Trophoblast cell (in vitro differentiated cells and primary cell): Measurements from ENCODE around the gene ZNF2.

Experiments
- DNase-seq, 2 donors: peaks; one replicate each; pipeline ENCODE4 v3.0.0-alpha.2; 2016
- H2AFZ ChIP-seq: 2 replicates; pipeline ENCODE4 v1.6.1; 2013; ENCODE audit warnings: low read length, moderate library complexity, mild to moderate bottlenecking; ENCODE audit not compliant: insufficient read depth, poor library complexity
- H2AK5ac ChIP-seq: 2 replicates; pipeline ENCODE4 v1.6.1; 2013; ENCODE audit warnings: mild to moderate bottlenecking, low read length
- H2BK120ac ChIP-seq: 2 replicates; pipeline ENCODE4 v1.6.1; 2013; ENCODE audit warnings: low read length, mild to moderate bottlenecking, moderate library complexity; ENCODE audit not compliant: insufficient read depth, poor library complexity
- H2BK12ac ChIP-seq: 2 replicates; pipeline ENCODE4 v1.6.1; 2013; ENCODE audit warnings: mild to moderate bottlenecking, low read length, moderate library complexity
- H2BK5ac ChIP-seq: 2 replicates; pipeline ENCODE4 v1.6.1; 2013; ENCODE audit warnings: low read length, low read depth, moderate library complexity, mild to moderate bottlenecking; ENCODE audit not compliant: poor library complexity
- H3K14ac ChIP-seq: 2 replicates; pipeline ENCODE4 v1.6.1; 2013; ENCODE audit warnings: mild to moderate bottlenecking, low read length
- H3K18ac ChIP-seq: 2 replicates; pipeline ENCODE4 v1.6.1; 2013; ENCODE audit warnings: mild to moderate bottlenecking, low read length
- H3K23ac ChIP-seq: 2 replicates; pipeline ENCODE4 v1.6.1; 2013; ENCODE audit warnings: low read length
- H3K27ac ChIP-seq: 2 replicates; pipeline ENCODE4 v1.5.1; 2013; ENCODE audit warnings: low read depth, mild to moderate bottlenecking, inconsistent platforms, low read length, moderate library complexity
- H3K27me3 ChIP-seq: 2 replicates; pipeline ENCODE4 v1.6.1; 2013; ENCODE audit warnings: inconsistent platforms, mild to moderate bottlenecking, low read length, moderate library complexity; ENCODE audit not compliant: insufficient read depth
- H3K36me3 ChIP-seq, 2 experiments: 1 replicate in 1 of 2; 2 replicates in 1 of 2; pipeline ENCODE4 v1.6.1; 2013; ENCODE audit warnings: low read length in 2 of 2, mild to moderate bottlenecking in 2 of 2, moderate library complexity in 1 of 2; ENCODE audit not compliant: insufficient read depth in 2 of 2, control insufficient read depth in 1 of 2
- H3K4ac ChIP-seq: 2 replicates; pipeline ENCODE4 v1.6.1; 2013; ENCODE audit warnings: low read depth, mild to moderate bottlenecking, low read length, moderate library complexity
- H3K4me1 ChIP-seq, 2 experiments: 1 replicate in 1 of 2; 2 replicates in 1 of 2; pipeline ENCODE4 v1.6.1; 2013; ENCODE audit warnings: low read length in 2 of 2, mild to moderate bottlenecking in 2 of 2, moderate library complexity in 1 of 2; ENCODE audit not compliant: insufficient read depth in 2 of 2, control insufficient read depth in 1 of 2
- H3K4me2 ChIP-seq: 2 replicates; pipeline ENCODE4 v1.6.1; 2013; ENCODE audit warnings: inconsistent platforms, mild to moderate bottlenecking, low read length, moderate library complexity
- H3K4me3 ChIP-seq: 2 replicates; pipeline ENCODE4 v1.5.1; 2013; ENCODE audit warnings: mild to moderate bottlenecking, low read depth, low read length, inconsistent platforms
- H3K79me1 ChIP-seq: one replicate; pipeline ENCODE4 v1.6.1; 2013; ENCODE audit warnings: low read length
- H3K79me2 ChIP-seq: 2 replicates; pipeline ENCODE4 v1.6.1; 2013; ENCODE audit warnings: low read length, mild to moderate bottlenecking; ENCODE audit not compliant: control insufficient read depth, insufficient read depth, poor library complexity
- H3K9ac ChIP-seq: 2 replicates; pipeline ENCODE4 v1.6.1; 2013; ENCODE audit warnings: mild to moderate bottlenecking, low read length
- H3K9me3 ChIP-seq: 2 replicates; pipeline ENCODE4 v1.6.1; 2013; ENCODE audit warnings: low read depth, mild to moderate bottlenecking, control low read depth, inconsistent platforms, low read length; ENCODE audit not compliant: insufficient read depth
- H4K12ac ChIP-seq: 2 replicates; pipeline ENCODE4 v1.6.1; 2013; ENCODE audit warnings: low read depth, mild to moderate bottlenecking, low read length, moderate library complexity
- H4K8ac ChIP-seq: 2 replicates; pipeline ENCODE4 v1.6.1; 2013; ENCODE audit warnings: low read depth, mild to moderate bottlenecking, low read length, moderate library complexity
- H4K91ac ChIP-seq: one replicate; pipeline ENCODE4 v1.6.1; 2013; ENCODE audit warnings: low read depth, mild to moderate bottlenecking, low read length, moderate library complexity
- WGBS: extraction: QIAGEN DNeasy Blood & Tissue Kit; methylation state at CpG from one replicate; pipeline ENCODE4 v1.1.7; 2013; ENCODE audit warnings: missing lambda C conversion rate; ENCODE audit not compliant: insufficient read length, insufficient coverage; ENCODE audit errors: extremely low coverage; 5-methylcytosine and 5-hydroxymethylcytosine counted together

Gene ZNF2

GRCh38 chr2:95158891-95159619, 6.6 kb upstream of the ZNF2 start:
- peak overlapping the region; percentile 95 for H3K4me2 ChIP-seq
- peak; percentile 1 to 28 for DNase-seq
- peak overlapping the region; percentile 96 for H3K18ac ChIP-seq
- H3K4ac ChIP-seq: peak overlapping the region; percentile 13
- H2AFZ ChIP-seq: peak overlapping the region; percentile 83
- peak overlapping the region; percentile 83 for H3K9ac ChIP-seq
- H2BK120ac ChIP-seq: peak overlapping the region; percentile 86
- H3K4me1 ChIP-seq: peaks cover 5 to 8% of the 10 kb centered on the region in 2 experiments
- H3K27ac ChIP-seq: no peak overlapping the region
- H3K23ac ChIP-seq: no peak overlapping the region
- peak overlapping the region; percentile 84 for H2AK5ac ChIP-seq
- H3K14ac ChIP-seq: peak overlapping the region; percentile 69
- peak overlapping the region; percentile 95 for H4K8ac ChIP-seq
- no peak overlapping the region for H2BK5ac ChIP-seq
- no peaks in the 10 kb centered on the region for H3K27me3 ChIP-seq
- peaks cover under 1% of the 10 kb centered on the region for H3K9me3 ChIP-seq
- no CpG with 5 or more reads among the region's 58 CpGs for WGBS
- H4K12ac ChIP-seq: peak overlapping the region; percentile 33
- no peak overlapping the region for H2BK12ac ChIP-seq
- H4K91ac ChIP-seq: peak overlapping the region; percentile 60
- peaks cover 10% of the 10 kb centered on the region for H3K79me1 ChIP-seq
- H3K36me3 ChIP-seq: peaks cover 8 to 18% of the 10 kb centered on the region in 2 experiments
- H3K4me3 ChIP-seq: peak overlapping the region; percentile 90
- H3K79me2 ChIP-seq: peaks cover 5% of the 10 kb centered on the region

GRCh38 chr2:95159690-95160449, 5.7 kb upstream of the ZNF2 start, which contains the start of gene ZNF514:
ZNF514 (minus strand) TSS chr2:95159848; CDS start chr2:95153253, 6,595 bp downstream.
- WGBS: no CpG with 5 or more reads among the region's 64 CpGs
- peak within 1 kb of the TSS; percentile 13 for H3K4ac ChIP-seq
- H3K27ac ChIP-seq: no peak within 1 kb of the TSS
- H3K14ac ChIP-seq: peak within 1 kb of the TSS; percentile 81
- peaks cover 7 to 14% of the 10 kb centered on the region in 2 experiments for H3K36me3 ChIP-seq
- H4K8ac ChIP-seq: peak within 1 kb of the TSS; percentile 95
- peak within 1 kb of the TSS; percentile 95 for H3K4me2 ChIP-seq
- peak within 1 kb of the TSS; percentile 90 for H3K4me3 ChIP-seq
- peaks cover 10% of the 10 kb centered on the region for H3K79me1 ChIP-seq
- H2AFZ ChIP-seq: peak within 1 kb of the TSS; percentile 83
- peak within 1 kb of the TSS; percentile 84 for H2AK5ac ChIP-seq
- H4K12ac ChIP-seq: peak within 1 kb of the TSS; percentile 77
- peak; percentile 59 to 72 for DNase-seq
- peak within 1 kb of the TSS; percentile 86 for H2BK120ac ChIP-seq
- H3K23ac ChIP-seq: no peak within 1 kb of the TSS
- peaks cover 5% of the 10 kb centered on the region for H3K79me2 ChIP-seq
- H3K9ac ChIP-seq: peak within 1 kb of the TSS; percentile 83
- peaks cover 5 to 8% of the 10 kb centered on the region in 2 experiments for H3K4me1 ChIP-seq
- no peaks in the 10 kb centered on the region for H3K27me3 ChIP-seq
- no peaks in the 10 kb centered on the region for H3K9me3 ChIP-seq
- H4K91ac ChIP-seq: peak within 1 kb of the TSS; percentile 60
- H3K18ac ChIP-seq: peak within 1 kb of the TSS; percentile 96
- H2BK5ac ChIP-seq: no peak within 1 kb of the TSS
- H2BK12ac ChIP-seq: peak within 1 kb of the TSS; percentile 54

GRCh38 chr2:95165030-95165370, 609 bp upstream of the ZNF2 start:
- Histone ChIP-seq H3K18ac (peak overlapping the region; percentile 82), H4K8ac (peak overlapping the region; percentile 92), H2AK5ac (no peak overlapping the region), H3K4me1 (peaks cover 0 to 3% of the 10 kb centered on the region in 2 experiments), H3K4me3 (peak overlapping the region; percentile 91), H2BK12ac (no peak overlapping the region), H3K9me3 (no peaks in the 10 kb centered on the region), H3K14ac (peak overlapping the region; percentile 70), H3K36me3 (no peaks in the 10 kb centered on the region), H3K79me1 (peaks cover 9% of the 10 kb centered on the region), H2BK120ac (peak overlapping the region; percentile 64), H3K23ac (no peak overlapping the region), H3K9ac (peak overlapping the region; percentile 70), H2BK5ac (peak overlapping the region; percentile 71), H3K79me2 (peaks cover 8% of the 10 kb centered on the region), H4K12ac (peak overlapping the region; percentile 91), H3K4me2 (peak overlapping the region; percentile 80), H3K4ac (peak overlapping the region; percentile 41), H4K91ac (peak overlapping the region; percentile 68), H2AFZ (peak overlapping the region; percentile 71), H3K27ac (peak overlapping the region; percentile 66), H3K27me3 (no peaks in the 10 kb centered on the region)
- no peak for DNase-seq
- no CpG with 5 or more reads among the region's 9 CpGs for WGBS

GRCh38 chr2:95166065-95166763, 605 bp downstream of the ZNF2 start:
- Histone ChIP-seq H3K79me2 (peaks cover 8% of the 10 kb centered on the region), H4K12ac (peak overlapping the region; percentile 5), H2AFZ (peak overlapping the region; percentile 41), H4K91ac (no peak overlapping the region), H2BK12ac (no peak overlapping the region), H3K23ac (no peak overlapping the region), H2AK5ac (no peak overlapping the region), H3K27me3 (no peaks in the 10 kb centered on the region), H3K36me3 (no peaks in the 10 kb centered on the region), H3K79me1 (peaks cover 9% of the 10 kb centered on the region), H3K9ac (peak overlapping the region; percentile 93), H2BK5ac (no peak overlapping the region), H4K8ac (peak overlapping the region; percentile 87), H3K14ac (peak overlapping the region; percentile 7), H3K9me3 (no peaks in the 10 kb centered on the region), H3K4me3 (peak overlapping the region; percentile 97), H3K4me1 (peaks cover 0 to 3% of the 10 kb centered on the region in 2 experiments), H3K4ac (no peak overlapping the region), H3K18ac (peak overlapping the region; percentile 4), H3K4me2 (peak overlapping the region; percentile 69), H2BK120ac (no peak overlapping the region), H3K27ac (no peak overlapping the region)
- DNase-seq: no peak
- WGBS: no CpG with 5 or more reads among the region's 16 CpGs
